ENCODE data around the gene PPIL6.
"Not testable (repeated sequence)": the region's sequence is repeated elsewhere in the genome, so short reads cannot be mapped to it uniquely, and the experiment has no call there.

PPIL6 gene

DNA sequence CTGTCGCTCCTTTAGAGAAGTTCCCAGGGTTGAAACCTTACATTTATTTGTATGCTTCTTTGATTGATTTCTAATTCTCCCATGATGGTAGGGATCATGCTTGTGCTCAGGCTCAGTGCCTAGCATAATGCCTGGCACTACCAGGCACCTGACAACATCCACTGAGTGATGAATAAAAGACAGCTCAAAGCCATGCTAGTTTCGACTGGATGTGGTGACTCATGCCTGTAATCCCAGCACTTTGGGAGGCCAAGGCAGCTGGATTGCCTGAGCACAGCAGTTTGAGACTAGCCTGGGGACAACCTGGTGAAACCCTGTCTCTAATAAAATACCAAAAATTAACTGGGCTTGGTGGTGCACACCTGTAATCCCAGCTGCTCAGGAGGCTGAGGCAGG lies 46.5 kb downstream of the PPIL6 start:
- no peak for DNase-seq (ENCODE audit: low read depth)

DNA sequence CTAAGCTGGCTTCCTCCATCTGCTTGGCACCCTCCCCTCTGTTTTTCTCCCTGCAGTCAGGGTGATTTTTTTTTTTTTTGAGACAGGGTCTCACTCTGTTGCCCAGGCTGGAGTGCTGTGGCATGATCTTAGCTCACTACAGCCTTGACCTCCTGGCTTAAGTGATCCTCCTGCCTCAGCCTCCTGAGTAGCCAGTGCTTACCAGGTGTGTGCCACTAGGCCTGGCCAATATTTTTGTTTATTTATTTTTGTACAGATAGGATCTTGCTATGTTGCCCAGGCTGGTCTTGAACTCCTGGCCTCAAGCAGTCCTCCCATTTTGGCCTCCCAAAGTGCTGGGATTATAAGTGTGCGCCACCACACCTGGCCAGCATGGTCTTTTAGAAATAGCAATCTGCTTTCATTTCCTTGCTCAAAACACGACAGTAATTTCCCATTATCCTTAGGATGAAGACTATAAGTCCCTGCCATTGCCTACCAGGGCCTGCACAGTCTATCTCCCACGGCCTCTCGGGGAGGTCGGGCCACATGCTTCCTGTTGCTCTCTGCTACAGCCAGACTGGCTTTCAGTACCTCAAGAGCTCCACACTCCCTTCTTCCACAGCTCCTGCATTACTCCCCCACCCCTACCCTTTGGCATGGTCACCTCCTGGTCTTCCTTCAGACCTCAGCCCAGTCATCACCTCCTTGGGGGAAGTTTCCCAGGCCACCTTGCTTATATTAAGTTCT lies 47.1 kb downstream of the PPIL6 start:
- no peak for DNase-seq (ENCODE audit: low read depth)

- no peak for DNase-seq (ENCODE audit: low read depth)
Observed at GRCh38 chr6:109389650-109390274, 50.7 kb downstream of the PPIL6 start.

- no peak for DNase-seq (ENCODE audit: low read depth)
Observed at GRCh38 chr6:109388265-109388664, 52.2 kb downstream of the PPIL6 start.

GRCh38 chr6:109383438-109383940 lies 56.9 kb downstream of the PPIL6 start:
- no peak for DNase-seq (ENCODE audit: low read depth)

GRCh38 chr6:109382576-109383437 lies 57.6 kb downstream of the PPIL6 start:
- DNase-seq (ENCODE audit: low read depth) = peak; percentile 67

DNA sequence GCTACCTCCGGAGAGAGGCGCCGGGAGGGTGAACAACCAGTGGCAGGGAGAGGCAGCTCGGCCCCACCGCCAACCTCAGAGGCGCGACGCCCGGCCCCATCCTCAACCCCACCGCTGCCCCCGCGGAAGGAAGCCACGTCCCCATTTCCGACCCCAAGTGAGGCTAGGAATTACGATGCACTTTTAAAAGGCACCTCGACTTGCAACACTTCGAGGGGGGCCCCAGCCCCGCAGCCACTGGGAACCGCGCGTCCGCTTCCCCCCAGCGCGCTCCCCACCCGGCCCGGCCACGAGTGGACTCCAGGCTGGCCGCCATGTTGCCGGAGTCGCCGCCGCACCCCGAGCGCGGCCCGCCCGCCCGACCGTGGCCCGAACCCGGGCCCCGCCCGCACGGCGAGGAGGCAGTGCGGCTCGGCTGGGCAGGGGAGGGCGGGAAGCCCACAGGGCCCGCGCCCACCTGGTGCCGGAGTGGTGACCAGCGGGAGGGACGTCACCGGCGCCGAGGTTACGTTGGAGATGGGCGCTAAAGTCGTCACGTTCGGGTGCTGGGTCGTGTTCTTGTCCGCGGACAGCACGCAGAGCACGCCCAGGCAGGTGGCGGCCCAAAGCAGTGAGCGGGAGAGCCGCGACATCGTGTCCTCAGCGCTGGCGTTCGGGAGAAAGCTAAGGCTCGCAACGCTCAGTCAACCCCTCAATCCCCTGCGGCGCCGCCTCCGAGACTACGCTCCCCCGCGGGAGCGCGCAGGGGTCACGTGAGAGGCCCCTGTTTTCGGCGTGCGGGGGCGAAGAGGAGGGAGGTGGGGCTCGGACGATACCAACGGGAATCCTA lies 58.5 kb downstream of the PPIL6 start, which contains the start of gene CD164:
Gene CD164 (minus strand): TSS at position 721 of the 829 bp plus-strand sequence. CDS start 89 bp downstream, at position 632.
- DNase-seq (ENCODE audit: low read depth) = peak; percentile 76

- no peak for DNase-seq (ENCODE audit: low read depth)
Observed at GRCh38 chr6:109381061-109381746, 59.2 kb downstream of the PPIL6 start.

- DNase-seq (ENCODE audit: low read depth) = no peak
Observed at GRCh38 chr6:109379711-109380110, 60.7 kb downstream of the PPIL6 start.

- no peak for DNase-seq (ENCODE audit: low read depth)
Observed at GRCh38 chr6:109377717-109378116, 62.7 kb downstream of the PPIL6 start.

DNA sequence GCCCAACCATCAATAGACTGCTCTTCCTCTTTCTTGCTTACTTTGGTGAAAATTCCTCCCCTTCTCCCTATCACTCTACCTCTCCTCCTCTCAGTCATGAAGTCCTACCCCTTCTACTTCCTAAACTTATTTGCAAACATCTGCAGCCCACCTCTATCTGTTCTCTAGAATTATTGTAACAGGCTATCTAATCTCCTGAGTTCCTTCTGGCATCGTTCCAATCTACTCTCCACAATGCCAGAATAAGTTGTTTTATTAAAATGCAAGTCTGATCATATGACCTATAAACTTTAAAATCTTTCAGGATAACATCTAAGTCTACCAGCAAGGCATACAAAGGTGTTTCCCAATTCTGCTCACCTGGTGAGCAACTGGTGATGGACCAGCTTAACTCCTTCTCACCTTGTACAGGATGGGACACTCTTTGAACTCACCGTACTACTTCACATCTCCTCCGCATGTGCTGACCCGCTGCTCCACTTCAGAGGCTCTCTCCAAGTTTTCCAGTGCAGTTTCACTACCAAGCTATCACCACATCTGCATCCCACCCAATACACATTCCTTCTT lies 66.0 kb downstream of the PPIL6 start:
- DNase-seq (ENCODE audit: low read depth) = no peak

- DNase-seq (ENCODE audit: low read depth) = no peak
Observed at GRCh38 chr6:109373762-109374161, 66.7 kb downstream of the PPIL6 start.

DNA sequence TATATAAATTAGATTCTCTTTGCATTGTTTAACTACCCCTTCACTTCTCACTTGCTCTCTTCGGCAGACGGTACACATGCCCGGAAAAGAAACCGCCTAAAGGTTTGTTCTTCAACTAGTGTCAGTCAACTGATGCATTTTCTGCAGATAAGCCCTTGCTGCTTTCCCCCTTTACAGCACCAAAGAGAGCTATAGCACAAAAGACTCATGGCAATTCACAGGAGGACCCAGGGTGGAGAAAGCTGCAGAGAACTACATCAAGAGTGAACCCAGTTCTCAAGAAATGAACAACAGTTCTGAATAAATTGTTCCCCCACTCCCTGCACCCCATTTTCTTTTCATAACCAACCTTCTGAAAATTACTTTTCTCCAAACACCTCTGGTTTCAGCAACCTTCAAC lies 67.1 kb downstream of the PPIL6 start:
- DNase-seq (ENCODE audit: low read depth) = no peak

DNA sequence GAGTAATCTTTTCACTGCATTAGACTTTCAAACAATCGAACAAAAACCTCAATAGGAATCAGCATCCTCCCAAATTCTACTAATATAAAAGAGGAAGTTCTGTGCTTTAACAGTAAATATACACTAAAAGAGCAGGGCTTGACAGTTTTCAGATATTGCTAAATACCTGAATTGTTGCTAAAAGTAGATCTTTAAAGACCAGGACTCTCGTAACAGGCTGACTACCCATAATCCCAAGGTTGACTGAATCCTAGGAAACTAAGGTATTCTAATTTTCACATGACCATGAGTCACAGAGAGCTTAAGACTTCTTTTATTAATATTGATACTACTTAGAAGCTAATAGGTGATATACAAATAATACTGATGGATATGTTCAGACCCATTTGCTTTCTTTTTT lies 68.3 kb downstream of the PPIL6 start:
- DNase-seq (ENCODE audit: low read depth) = no peak

GRCh38 chr6:109370792-109371191 lies 69.6 kb downstream of the PPIL6 start:
- no peak for DNase-seq (ENCODE audit: low read depth)

DNA sequence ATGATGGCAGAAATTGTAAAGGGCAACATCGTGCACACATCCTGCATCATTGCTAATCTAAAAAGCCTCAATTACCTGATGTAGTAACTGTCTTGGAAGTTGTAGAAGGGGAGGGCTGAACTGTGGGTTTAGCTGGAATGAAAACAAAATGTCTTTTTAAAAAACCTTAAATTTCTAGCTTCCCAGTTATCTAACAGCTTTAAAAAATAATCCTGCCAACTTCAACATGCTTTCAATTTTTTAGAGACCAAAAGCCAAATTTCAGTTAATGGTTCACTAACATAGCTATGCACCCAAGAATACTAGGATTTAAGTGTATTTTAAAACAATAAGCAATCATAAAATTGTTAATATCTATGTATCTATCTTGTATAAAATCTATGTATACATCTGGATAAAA lies 70.1 kb downstream of the PPIL6 start:
- no peak for DNase-seq (ENCODE audit: low read depth)

- no peak for DNase-seq (ENCODE audit: low read depth)
Observed at GRCh38 chr6:109369728-109370127, 70.7 kb downstream of the PPIL6 start.

DNA sequence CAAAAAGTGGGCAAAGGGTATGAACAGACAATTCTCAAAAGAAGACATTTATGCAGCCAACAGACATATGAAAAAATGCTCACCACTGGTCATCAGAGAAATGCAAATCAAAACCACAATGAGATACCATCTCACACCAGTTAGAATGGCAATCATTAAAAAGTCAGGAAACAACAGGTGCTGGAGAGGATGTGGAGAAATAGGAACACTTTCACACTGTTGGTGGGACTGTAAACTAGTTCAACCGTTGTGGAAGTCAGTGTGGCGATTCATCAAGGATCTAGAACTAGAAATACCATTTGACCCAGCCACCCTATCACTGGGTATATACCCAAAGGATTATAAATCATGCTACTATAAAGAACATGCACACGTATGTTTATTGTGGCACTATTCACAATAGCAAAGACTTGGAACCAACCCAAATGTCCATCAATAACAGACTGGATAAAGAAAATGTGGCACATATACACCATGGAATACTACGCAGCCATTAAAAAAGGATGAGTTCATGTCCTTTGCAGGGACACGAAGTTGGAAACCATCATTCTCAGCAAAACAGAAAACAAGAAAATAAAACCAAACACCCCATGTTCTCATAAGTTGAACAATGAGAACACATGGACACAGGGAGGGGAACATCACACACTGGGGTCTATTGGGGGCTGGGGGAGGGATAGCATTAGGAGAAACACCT lies 75.9 kb downstream of the PPIL6 start:
- DNase-seq (ENCODE audit: low read depth) = not testable (repeated sequence)

- no peak for DNase-seq (ENCODE audit: low read depth)
Observed at GRCh38 chr6:109363753-109364152, 76.7 kb downstream of the PPIL6 start.

All from GM04503 (cell line).